SK-N-SH (cell line): ENCODE data around the gene ESRRA. TPM values are rescaled to one million over a fixed set of nuclear protein-coding genes. Genes with fewer than 3 reads are reported as not detected.

Experiments used
- CTCF ChIA-PET: fragments of 300-600, 350-600 bp; formaldehyde crosslinking; extraction: SDS; loops from one replicate; lab custom pipeline; 2021; lab: Yijun Ruan, JAX
- POLR2A ChIA-PET: fragments of 350-600 bp; sonication (Branson Sonifier 250); formaldehyde crosslinking; extraction: SDS; loops from one replicate; lab custom pipeline; 2020; ENCODE audit warnings: antibody characterized with exemption, inconsistent platforms; lab: Yijun Ruan, JAX
- DNase-seq: peaks from one replicate; pipeline ENCODE4 v3.0.0; 2012
- H2AFZ ChIP-seq: fragments of 200-600 bp; sonication (generic); 2 replicates; pipeline ENCODE4 v1.8.1; 2016; ENCODE audit warnings: antibody characterized with exemption, mild to moderate bottlenecking, low read depth
- H3F3A ChIP-seq: fragments of 200-600 bp; sonication (generic); replicated peaks from 2 replicates; pipeline ENCODE3; 2016; ENCODE audit warnings: antibody characterized with exemption, mild to moderate bottlenecking; ENCODE audit not compliant: insufficient read depth
- H3K27ac ChIP-seq, 2 experiments: fragments of 200-500 bp in 1 of 2; fragments of 200-600 bp in 1 of 2; sonication (Bioruptor generic) in 1 of 2; sonication (generic), shearing (Covaris generic) in 1 of 2; 2 replicates each; pipeline versions ENCODE4 v1.5.1 to v1.6.1; 2014 to 2016; ENCODE audit warnings: low read depth in 2 of 2, inconsistent platforms in 1 of 2, low read length in 1 of 2, mild to moderate bottlenecking in 1 of 2, mixed read lengths in 1 of 2
- H3K27me3 ChIP-seq: fragments of 200-600 bp; sonication (generic), shearing (Covaris generic); 2 replicates; pipeline ENCODE4 v1.6.1; 2016; ENCODE audit warnings: mixed run types; ENCODE audit not compliant: insufficient read depth
- H3K36me3 ChIP-seq, 2 experiments: fragments of 200-500 bp in 1 of 2; fragments of 200-600 bp in 1 of 2; sonication (Bioruptor generic) in 1 of 2; sonication (generic) in 1 of 2; replicated peaks in 1 of 2; 2 replicates each; pipeline versions ENCODE3 to v1.5.1; 2014 to 2016; ENCODE audit warnings: low read length in 1 of 2, mild to moderate bottlenecking in 1 of 2; ENCODE audit not compliant: insufficient read depth in 2 of 2, control insufficient read depth in 1 of 2
- H3K4me1 ChIP-seq, 2 experiments: fragments of 200-500 bp in 1 of 2; fragments of 200-600 bp in 1 of 2; sonication (Bioruptor generic) in 1 of 2; sonication (generic), shearing (Covaris generic) in 1 of 2; 2 replicates each; pipeline versions ENCODE4 v1.5.1 to v1.6.1; 2014 to 2016; ENCODE audit warnings: low read depth in 1 of 2, low read length in 1 of 2, mixed run types in 1 of 2; ENCODE audit not compliant: insufficient read depth in 2 of 2, control insufficient read depth in 1 of 2
- H3K4me2 ChIP-seq: fragments of 200-600 bp; sonication (generic), shearing (Covaris generic); 2 replicates; pipeline ENCODE4 v1.6.1; 2017; ENCODE audit warnings: mixed run types
- H3K4me3 ChIP-seq, 2 experiments: fragments of 200-500 bp in 1 of 2; fragments of 200-600 bp in 1 of 2; sonication (Bioruptor generic) in 1 of 2; sonication (generic), shearing (Covaris generic) in 1 of 2; 2 replicates each; pipeline versions ENCODE4 v1.5.1 to v1.8.1; 2014 to 2016; ENCODE audit warnings: low read depth in 2 of 2, inconsistent platforms in 1 of 2, low read length in 1 of 2, mild to moderate bottlenecking in 1 of 2, mixed read lengths in 1 of 2, moderate library complexity in 1 of 2
- H3K79me2 ChIP-seq: fragments of 200-600 bp; sonication (generic); 2 replicates; pipeline ENCODE4 v1.8.1; 2017; ENCODE audit warnings: mild to moderate bottlenecking; ENCODE audit not compliant: insufficient read depth
- H3K9ac ChIP-seq: fragments of 200-600 bp; sonication (generic); 2 replicates; pipeline ENCODE4 v1.6.1; 2017; ENCODE audit warnings: mixed run types
- H3K9me2 ChIP-seq: fragments of 200-600 bp; sonication (generic); 2 replicates; pipeline ENCODE4 v1.6.1; 2017; ENCODE audit warnings: mixed run types
- H3K9me3 ChIP-seq: fragments of 200-600 bp; sonication (generic); 2 replicates; pipeline ENCODE4 v1.6.1; 2017; ENCODE audit warnings: mixed run types, mild to moderate bottlenecking, moderate library complexity
- H4K20me1 ChIP-seq: fragments of 200-600 bp; sonication (generic); 2 replicates; pipeline ENCODE4 v1.6.1; 2017; ENCODE audit warnings: mild to moderate bottlenecking, mixed run types; ENCODE audit not compliant: insufficient read depth
- CHD2 ChIP-seq: fragments of 150-350 bp; IDR thresholded peaks from 2 replicates; pipeline ENCODE4 v1.6.1; 2018; ENCODE audit warnings: low read length; ENCODE audit not compliant: partially characterized antibody
- ELF1 ChIP-seq: IDR thresholded peaks from 2 replicates; pipeline ENCODE4 v1.4.0; 2012
- EP300 ChIP-seq, 2 experiments: IDR thresholded peaks; 2 replicates each; pipeline versions ENCODE4 v1.4.0 to v1.6.1; 2012; ENCODE audit warnings: borderline replicate concordance in 1 of 2, low read depth in 1 of 2, low read length in 1 of 2
- EZH2phosphoT487 ChIP-seq: fragments of 200-600 bp; sonication (generic); IDR thresholded peaks from 2 replicates; pipeline ENCODE4 v1.6.1; 2017; ENCODE audit warnings: low read depth, mixed run types, mild to moderate bottlenecking, antibody characterized with exemption, moderate library complexity, borderline replicate concordance
- FOSL2 ChIP-seq: IDR thresholded peaks from 2 replicates; pipeline ENCODE4 v1.4.0; 2012; ENCODE audit warnings: low read depth, mild to moderate bottlenecking, moderate library complexity, borderline replicate concordance
- FOXJ3 ChIP-seq: sonication (generic); formaldehyde crosslinking; IDR thresholded peaks from 2 replicates; pipeline ENCODE4 v1.5.1; 2020; ENCODE audit warnings: mild to moderate bottlenecking, missing genetic modification reagents
- FOXM1 ChIP-seq: IDR thresholded peaks from 2 replicates; pipeline ENCODE4 v1.4.0; 2012; ENCODE audit warnings: low read depth, mild to moderate bottlenecking
- GATA2 ChIP-seq: sonication (generic); formaldehyde crosslinking; IDR thresholded peaks from 2 replicates; pipeline ENCODE4 v1.5.0; 2020; ENCODE audit warnings: mild to moderate bottlenecking, missing genetic modification reagents
- MEF2A ChIP-seq: IDR thresholded peaks from 2 replicates; pipeline ENCODE4 v1.4.0; 2012; ENCODE audit warnings: low read depth, borderline replicate concordance
- NFIC ChIP-seq: IDR thresholded peaks from 2 replicates; pipeline ENCODE4 v1.4.0; 2012; ENCODE audit warnings: borderline replicate concordance
- NRF1 ChIP-seq: IDR thresholded peaks from 2 replicates; pipeline ENCODE4 v1.6.1; 2012; ENCODE audit warnings: low read depth, mild to moderate bottlenecking, low read length
- RXRA ChIP-seq: IDR thresholded peaks from 2 replicates; pipeline ENCODE4 v1.4.0; 2012; ENCODE audit warnings: low read depth, mild to moderate bottlenecking, borderline replicate concordance
- SIN3A ChIP-seq: IDR thresholded peaks from 2 replicates; pipeline ENCODE4 v1.6.1; 2012; ENCODE audit warnings: low read depth, mild to moderate bottlenecking, low read length, moderate library complexity, borderline replicate concordance
- TCF12 ChIP-seq: IDR thresholded peaks from 2 replicates; pipeline ENCODE4 v1.4.0; 2012
- YY1 ChIP-seq: IDR thresholded peaks from 2 replicates; pipeline ENCODE4 v1.4.0; 2012; ENCODE audit warnings: low read depth, mild to moderate bottlenecking
- WGBS: methylation state at CpG from one replicate; pipeline ENCODE4 v1.1.6; 2017; ENCODE audit warnings: low lambda C conversion rate; 5-methylcytosine and 5-hydroxymethylcytosine counted together
- polyA plus RNA-seq, 3 experiments: library from polyadenylated mRNA; depleted of rRNA; stranded (reverse); fragments of >200 nt; gene quantifications; 2 replicates each; pipeline ENCODE4 v1.2.3, GENCODE V29; 2012
- TF ChIP-seq, protein P1 (sequence below): fragments of 150-350 bp; IDR thresholded peaks from 2 replicates; pipeline ENCODE4 v1.6.1; 2016; ENCODE audit warnings: mild to moderate bottlenecking, low read depth, low read length
- TF ChIP-seq, protein P2 (sequence below): fragments of 200-600 bp; sonication (generic); IDR thresholded peaks from 2 replicates; pipeline ENCODE4 v1.6.1; 2017; ENCODE audit warnings: antibody characterized with exemption, mild to moderate bottlenecking, moderate library complexity
- TF ChIP-seq, protein P3 (sequence below): IDR thresholded peaks from 2 replicates; pipeline ENCODE4 v1.4.0; 2012; ENCODE audit warnings: low read depth, borderline replicate concordance
- TF ChIP-seq, protein P4 (sequence below): IDR thresholded peaks from 2 replicates; pipeline ENCODE4 v1.4.0; 2012; ENCODE audit warnings: low read depth, borderline replicate concordance

ESRRA gene
- polyA plus RNA-seq, 1 of the 3 experiments (the other 2 are of a cell fraction), result 27.8 TPM

DNA sequence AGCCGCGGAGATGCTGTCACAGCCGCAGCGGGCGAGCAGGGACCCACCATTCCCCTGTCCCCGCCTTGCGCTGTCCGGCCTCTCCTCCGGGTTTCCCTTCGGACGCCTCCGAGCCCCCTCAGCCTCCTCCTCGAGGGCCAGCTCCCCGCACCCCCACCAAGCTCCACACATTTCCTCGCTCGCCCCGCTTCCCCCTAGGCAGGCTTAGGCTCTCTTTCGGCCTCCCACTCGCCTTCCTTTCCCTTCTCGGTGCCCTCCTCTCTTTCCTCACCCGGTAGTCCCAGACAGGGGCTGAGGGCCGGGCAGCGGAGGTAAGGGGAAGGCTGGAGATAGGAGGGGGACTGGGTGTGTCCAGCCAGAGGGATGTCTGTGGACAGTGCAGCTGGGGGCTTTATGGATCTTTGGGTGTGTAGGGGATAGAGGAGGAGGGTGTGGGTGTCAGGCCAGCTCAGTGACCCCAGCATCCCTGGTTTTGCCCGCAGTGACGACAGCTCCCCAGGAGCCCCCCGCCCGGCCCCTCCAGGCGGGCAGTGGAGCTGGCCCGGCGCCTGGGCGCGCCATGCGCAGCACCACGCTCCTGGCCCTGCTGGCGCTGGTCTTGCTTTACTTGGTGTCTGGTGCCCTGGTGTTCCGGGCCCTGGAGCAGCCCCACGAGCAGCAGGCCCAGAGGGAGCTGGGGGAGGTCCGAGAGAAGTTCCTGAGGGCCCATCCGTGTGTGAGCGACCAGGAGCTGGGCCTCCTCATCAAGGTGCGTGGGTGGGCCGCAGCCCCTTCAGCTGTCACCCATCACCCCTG is 12.7 kb upstream of the ESRRA start:
- Histone ChIP-seq H3K27me3 (peaks cover 20% of the 10 kb centered on the region), H3K9me3 (no peaks in the 10 kb centered on the region), H3K4me1 (peaks cover 0 to 10% of the 10 kb centered on the region in 2 experiments; a peak in 1 of 4 replicates), H2AFZ (no peak overlapping the region), H3K36me3 (no peaks in the 10 kb centered on the region), H3K9me2 (no peaks in the 10 kb centered on the region), H3F3A (peaks cover 6% of the 10 kb centered on the region), H3K4me3 (peak overlapping the region; percentile 39 to 48; a peak in 3 of 4 replicates), H3K9ac (no peak overlapping the region), H3K27ac (no peak overlapping the region), H3K4me2 (peak overlapping the region; percentile 73; the same call in 1 of the 2 replicates), H4K20me1 (no peaks in the 10 kb centered on the region), H3K79me2 (no peaks in the 10 kb centered on the region)
- WGBS, result 72% methylated on average over 23 of the region's 42 CpGs
- TF ChIP-seq CHD2 (no peak), FOXJ3 (CRISPR knock-in tag) (no peak), GATA2 (CRISPR knock-in tag) (no peak), YY1 (no peak), SIN3A (no peak), MEF2A (no peak), NFIC (no peak), FOXM1 (no peak), NRF1 (no peak), FOSL2 (no peak), ELF1 (no peak)
- TF ChIP-seq, protein P1, sequence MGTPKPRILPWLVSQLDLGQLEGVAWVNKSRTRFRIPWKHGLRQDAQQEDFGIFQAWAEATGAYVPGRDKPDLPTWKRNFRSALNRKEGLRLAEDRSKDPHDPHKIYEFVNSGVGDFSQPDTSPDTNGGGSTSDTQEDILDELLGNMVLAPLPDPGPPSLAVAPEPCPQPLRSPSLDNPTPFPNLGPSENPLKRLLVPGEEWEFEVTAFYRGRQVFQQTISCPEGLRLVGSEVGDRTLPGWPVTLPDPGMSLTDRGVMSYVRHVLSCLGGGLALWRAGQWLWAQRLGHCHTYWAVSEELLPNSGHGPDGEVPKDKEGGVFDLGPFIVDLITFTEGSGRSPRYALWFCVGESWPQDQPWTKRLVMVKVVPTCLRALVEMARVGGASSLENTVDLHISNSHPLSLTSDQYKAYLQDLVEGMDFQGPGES, result no peak
- TF ChIP-seq, protein P2, sequence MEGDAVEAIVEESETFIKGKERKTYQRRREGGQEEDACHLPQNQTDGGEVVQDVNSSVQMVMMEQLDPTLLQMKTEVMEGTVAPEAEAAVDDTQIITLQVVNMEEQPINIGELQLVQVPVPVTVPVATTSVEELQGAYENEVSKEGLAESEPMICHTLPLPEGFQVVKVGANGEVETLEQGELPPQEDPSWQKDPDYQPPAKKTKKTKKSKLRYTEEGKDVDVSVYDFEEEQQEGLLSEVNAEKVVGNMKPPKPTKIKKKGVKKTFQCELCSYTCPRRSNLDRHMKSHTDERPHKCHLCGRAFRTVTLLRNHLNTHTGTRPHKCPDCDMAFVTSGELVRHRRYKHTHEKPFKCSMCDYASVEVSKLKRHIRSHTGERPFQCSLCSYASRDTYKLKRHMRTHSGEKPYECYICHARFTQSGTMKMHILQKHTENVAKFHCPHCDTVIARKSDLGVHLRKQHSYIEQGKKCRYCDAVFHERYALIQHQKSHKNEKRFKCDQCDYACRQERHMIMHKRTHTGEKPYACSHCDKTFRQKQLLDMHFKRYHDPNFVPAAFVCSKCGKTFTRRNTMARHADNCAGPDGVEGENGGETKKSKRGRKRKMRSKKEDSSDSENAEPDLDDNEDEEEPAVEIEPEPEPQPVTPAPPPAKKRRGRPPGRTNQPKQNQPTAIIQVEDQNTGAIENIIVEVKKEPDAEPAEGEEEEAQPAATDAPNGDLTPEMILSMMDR, result no peak
- no peak for DNase-seq
- ChIA-PET CTCF (interaction anchor here (0.8 to 12.2 kb wide), 4 partner anchors 11 to 88 kb away, joined by 3 to 196 read pairs (median 23); partner anchors contain the start of genes CATSPERZ and ESRRA), POLR2A (interaction anchor here (0.6 kb wide), 1 partner anchor 87 kb away, joined by 3 read pairs; no protein-coding TSS in a partner anchor)

DNA sequence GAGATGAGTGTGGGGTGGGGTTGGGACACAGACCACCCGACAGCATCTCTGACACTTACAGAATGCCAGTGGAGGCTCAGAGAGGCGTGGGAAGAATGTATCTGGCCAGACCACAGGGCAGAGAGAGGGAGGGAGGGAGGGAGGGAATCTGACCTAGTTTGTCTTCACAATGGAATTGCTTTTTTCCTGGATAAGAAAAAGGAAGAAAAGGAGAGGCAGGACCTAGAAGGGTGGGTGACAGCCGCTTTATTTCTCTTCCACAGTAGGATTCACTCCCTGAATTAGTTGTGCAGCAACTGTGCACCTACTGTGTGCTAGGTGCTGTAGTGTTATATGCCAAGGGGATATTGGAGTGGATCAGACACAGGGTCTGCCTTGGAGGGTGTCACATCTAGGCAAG is 10.6 kb upstream of the ESRRA start:
- Histone ChIP-seq H3K9me3 (no peaks in the 10 kb centered on the region), H3K79me2 (no peaks in the 10 kb centered on the region), H3K27me3 (peaks cover 20% of the 10 kb centered on the region), H3K9ac (no peak overlapping the region), H2AFZ (no peak overlapping the region), H3F3A (peaks cover 6% of the 10 kb centered on the region), H3K27ac (no peak overlapping the region), H3K4me3 (no peak overlapping the region), H3K36me3 (no peaks in the 10 kb centered on the region), H3K4me2 (no peak overlapping the region), H3K4me1 (peaks cover 0 to 10% of the 10 kb centered on the region in 2 experiments; a peak in 1 of 4 replicates), H4K20me1 (no peaks in the 10 kb centered on the region), H3K9me2 (no peaks in the 10 kb centered on the region)
- WGBS, result 56% methylated on average over 3 of the region's 3 CpGs
- ChIA-PET CTCF (interaction anchor here (1.6 to 1.9 kb wide), 2 partner anchors 9 to 23 kb away, joined by 8 to 12 read pairs; no protein-coding TSS in a partner anchor), POLR2A (no interaction called here)
- no peak for DNase-seq
- TF ChIP-seq GATA2 (CRISPR knock-in tag), result no peak
- TF ChIP-seq EP300 (IDR thresholded peaks at IDR 0.05; ENCODE audit: borderline replicate concordance in 1 of 2, low read depth in 1 of 2, low read length in 1 of 2), result no peak
- TF ChIP-seq NRF1, result no peak
- no peak for TF ChIP-seq TCF12
- TF ChIP-seq, protein P1, result no peak
- TF ChIP-seq, protein P3, sequence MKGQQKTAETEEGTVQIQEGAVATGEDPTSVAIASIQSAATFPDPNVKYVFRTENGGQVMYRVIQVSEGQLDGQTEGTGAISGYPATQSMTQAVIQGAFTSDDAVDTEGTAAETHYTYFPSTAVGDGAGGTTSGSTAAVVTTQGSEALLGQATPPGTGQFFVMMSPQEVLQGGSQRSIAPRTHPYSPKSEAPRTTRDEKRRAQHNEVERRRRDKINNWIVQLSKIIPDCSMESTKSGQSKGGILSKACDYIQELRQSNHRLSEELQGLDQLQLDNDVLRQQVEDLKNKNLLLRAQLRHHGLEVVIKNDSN, result no peak
- TF ChIP-seq, protein P4, sequence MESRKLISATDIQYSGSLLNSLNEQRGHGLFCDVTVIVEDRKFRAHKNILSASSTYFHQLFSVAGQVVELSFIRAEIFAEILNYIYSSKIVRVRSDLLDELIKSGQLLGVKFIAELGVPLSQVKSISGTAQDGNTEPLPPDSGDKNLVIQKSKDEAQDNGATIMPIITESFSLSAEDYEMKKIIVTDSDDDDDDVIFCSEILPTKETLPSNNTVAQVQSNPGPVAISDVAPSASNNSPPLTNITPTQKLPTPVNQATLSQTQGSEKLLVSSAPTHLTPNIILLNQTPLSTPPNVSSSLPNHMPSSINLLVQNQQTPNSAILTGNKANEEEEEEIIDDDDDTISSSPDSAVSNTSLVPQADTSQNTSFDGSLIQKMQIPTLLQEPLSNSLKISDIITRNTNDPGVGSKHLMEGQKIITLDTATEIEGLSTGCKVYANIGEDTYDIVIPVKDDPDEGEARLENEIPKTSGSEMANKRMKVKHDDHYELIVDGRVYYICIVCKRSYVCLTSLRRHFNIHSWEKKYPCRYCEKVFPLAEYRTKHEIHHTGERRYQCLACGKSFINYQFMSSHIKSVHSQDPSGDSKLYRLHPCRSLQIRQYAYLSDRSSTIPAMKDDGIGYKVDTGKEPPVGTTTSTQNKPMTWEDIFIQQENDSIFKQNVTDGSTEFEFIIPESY, result no peak
- TF ChIP-seq RXRA, result no peak
- no peak for TF ChIP-seq FOSL2
- TF ChIP-seq EZH2phosphoT487, result no peak
- TF ChIP-seq FOXJ3 (CRISPR knock-in tag), result no peak
